Muscle layer of duodenum (tissue), 2 donors: ENCODE measurements around the gene SIGLEC7.

Experiments used
- H3K27ac ChIP-seq: one replicate; pipeline ENCODE4 v1.7.0; 2013; ENCODE audit warnings: mild to moderate bottlenecking, low read length
- H3K27me3 ChIP-seq: one replicate; pipeline ENCODE4 v1.7.0; 2013; ENCODE audit warnings: low read depth, mild to moderate bottlenecking, control low read depth, low read length
- H3K36me3 ChIP-seq, 2 donors: one replicate each; pipeline ENCODE4 v1.7.0; 2013; ENCODE audit warnings: low read length in 2 of 2, control low read depth in 1 of 2, mild to moderate bottlenecking in 1 of 2; ENCODE audit not compliant: insufficient read depth in 2 of 2, control insufficient read depth in 1 of 2
- H3K4me1 ChIP-seq, 2 donors: one replicate each; pipeline ENCODE4 v1.7.0; 2013; ENCODE audit warnings: low read length in 2 of 2, mild to moderate bottlenecking in 2 of 2, control low read depth in 1 of 2, moderate library complexity in 1 of 2; ENCODE audit not compliant: insufficient read depth in 2 of 2, control insufficient read depth in 1 of 2
- H3K4me3 ChIP-seq, 2 donors: one replicate each; pipeline ENCODE4 v1.7.0; 2013; ENCODE audit warnings: low read length in 2 of 2, low read depth in 1 of 2, mild to moderate bottlenecking in 1 of 2
- H3K9me3 ChIP-seq, 2 donors: one replicate each; pipeline ENCODE4 v1.7.0; 2013; ENCODE audit warnings: low read length in 2 of 2, control low read depth in 1 of 2, mild to moderate bottlenecking in 1 of 2; ENCODE audit not compliant: control insufficient read depth in 1 of 2
- donor health status: healthy.

Gene SIGLEC7

DNA sequence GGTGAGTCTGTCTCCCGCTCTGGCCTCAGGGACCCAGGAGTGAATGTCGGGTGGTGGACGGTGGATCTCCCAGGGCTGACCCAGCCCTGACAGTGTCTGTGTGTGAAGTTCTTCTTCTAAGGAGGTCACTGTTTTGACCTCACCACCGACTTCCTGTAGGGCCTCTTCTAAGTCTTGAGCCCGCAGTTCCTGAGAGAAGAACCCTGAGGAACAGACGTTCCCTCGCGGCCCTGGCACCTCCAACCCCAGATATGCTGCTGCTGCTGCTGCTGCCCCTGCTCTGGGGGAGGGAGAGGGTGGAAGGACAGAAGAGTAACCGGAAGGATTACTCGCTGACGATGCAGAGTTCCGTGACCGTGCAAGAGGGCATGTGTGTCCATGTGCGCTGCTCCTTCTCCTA is at the start of gene SIGLEC7:
TSS of gene SIGLEC7 (plus strand) at position 183 of the 400 bp plus-strand sequence. CDS start at position 252, 69 bp downstream.
- Histone ChIP-seq H3K4me3 (no peak within 1 kb of the TSS), H3K27me3 (no peaks in the 10 kb centered on the region), H3K27ac (no peak within 1 kb of the TSS), H3K9me3 (no peaks in the 10 kb centered on the region), H3K4me1 (no peaks in the 10 kb centered on the region), H3K36me3 (no peaks in the 10 kb centered on the region)

DNA sequence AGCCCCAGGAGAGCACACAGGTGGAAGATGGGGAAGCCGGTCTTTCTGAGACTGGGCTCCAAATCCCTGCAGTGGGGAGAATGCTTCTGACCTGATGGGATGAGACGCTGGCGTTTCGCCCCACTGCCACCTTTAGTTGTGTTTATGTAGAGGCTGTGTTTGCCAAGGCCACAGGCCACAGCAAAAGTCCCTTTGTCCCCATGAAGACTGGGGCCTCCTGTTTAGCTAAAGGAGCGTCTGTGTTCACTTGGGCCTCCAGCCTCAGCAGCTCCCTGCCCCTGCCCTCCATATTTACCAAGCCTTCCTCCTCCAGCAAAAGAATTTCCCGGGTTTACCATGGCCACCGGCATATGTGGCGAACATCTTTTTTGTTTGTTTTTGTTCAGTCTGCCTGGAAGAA is 49.0 kb upstream of the SIGLEC7 start:
- Histone ChIP-seq H3K27ac (no peak overlapping the region), H3K36me3 (no peaks in the 10 kb centered on the region), H3K9me3 (no peaks in the 10 kb centered on the region), H3K27me3 (no peaks in the 10 kb centered on the region), H3K4me3 (no peak overlapping the region), H3K4me1 (no peaks in the 10 kb centered on the region)

GRCh38 chr19:51093510-51094345 is 48.4 kb upstream of the SIGLEC7 start:
- H3K9me3 ChIP-seq: no peaks in the 10 kb centered on the region
- no peaks in the 10 kb centered on the region for H3K36me3 ChIP-seq
- H3K27ac ChIP-seq: no peak overlapping the region
- no peak overlapping the region for H3K4me3 ChIP-seq
- no peaks in the 10 kb centered on the region for H3K4me1 ChIP-seq
- no peaks in the 10 kb centered on the region for H3K27me3 ChIP-seq

- Histone ChIP-seq H3K36me3 (no peaks in the 10 kb centered on the region), H3K4me3 (no peak overlapping the region), H3K27ac (no peak overlapping the region), H3K4me1 (no peaks in the 10 kb centered on the region), H3K27me3 (no peaks in the 10 kb centered on the region), H3K9me3 (no peaks in the 10 kb centered on the region)
Measured at GRCh38 chr19:51094696-51095279, 47.3 kb upstream of the SIGLEC7 start.

- Histone ChIP-seq H3K4me3 (no peak overlapping the region), H3K36me3 (no peaks in the 10 kb centered on the region), H3K27ac (no peak overlapping the region), H3K9me3 (no peaks in the 10 kb centered on the region), H3K4me1 (no peaks in the 10 kb centered on the region), H3K27me3 (no peaks in the 10 kb centered on the region)
Measured at GRCh38 chr19:51096473-51097165, 45.5 kb upstream of the SIGLEC7 start.

GRCh38 chr19:51097166-51097738 is 44.8 kb upstream of the SIGLEC7 start:
- Histone ChIP-seq H3K36me3 (peaks cover 1 to 2% of the 10 kb centered on the region in 2 donors), H3K9me3 (no peaks in the 10 kb centered on the region), H3K4me3 (no peak overlapping the region), H3K27ac (no peak overlapping the region), H3K27me3 (no peaks in the 10 kb centered on the region), H3K4me1 (no peaks in the 10 kb centered on the region)

GRCh38 chr19:51097796-51098195 is 44.3 kb upstream of the SIGLEC7 start:
- no peak overlapping the region for H3K27ac ChIP-seq
- no peaks in the 10 kb centered on the region for H3K27me3 ChIP-seq
- H3K36me3 ChIP-seq: peaks cover 3 to 7% of the 10 kb centered on the region in 2 donors
- no peaks in the 10 kb centered on the region for H3K9me3 ChIP-seq
- no peaks in the 10 kb centered on the region for H3K4me1 ChIP-seq
- no peak overlapping the region for H3K4me3 ChIP-seq

- H3K4me3 ChIP-seq: peak overlapping the region in 1 of 2 donors; percentile 43
Measured at GRCh38 chr19:51098365-51099046, 43.6 kb upstream of the SIGLEC7 start.

DNA sequence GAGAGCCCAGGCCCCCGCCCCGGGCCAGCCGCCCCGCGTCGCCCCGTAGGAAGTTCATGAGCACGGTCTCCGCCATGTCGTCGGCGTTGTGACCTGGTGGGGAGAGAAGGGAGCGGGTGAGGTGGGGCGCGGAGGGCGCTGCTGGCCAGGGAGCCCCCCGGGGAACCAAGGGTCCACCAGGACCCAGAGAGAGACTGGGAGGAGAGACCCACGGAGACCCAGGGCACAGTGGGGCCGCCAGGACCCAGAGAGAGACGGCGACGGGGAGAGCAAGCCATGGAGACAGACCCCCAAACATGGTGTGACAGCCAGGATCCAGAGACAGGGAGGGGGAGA is 43.1 kb upstream of the SIGLEC7 start:
- Histone ChIP-seq H3K36me3 (peaks cover 3 to 11% of the 10 kb centered on the region in 2 donors), H3K27ac (no peak overlapping the region), H3K4me1 (no peaks in the 10 kb centered on the region), H3K27me3 (no peaks in the 10 kb centered on the region), H3K4me3 (peak overlapping the region in 1 of 2 donors; percentile 43), H3K9me3 (no peaks in the 10 kb centered on the region)

More at GRCh38 chr19:51098365-51099046, 43.6 kb upstream of the SIGLEC7 start:
- Histone ChIP-seq H3K27ac (no peak overlapping the region), H3K27me3 (no peaks in the 10 kb centered on the region), H3K36me3 (peaks cover 3 to 7% of the 10 kb centered on the region in 2 donors), H3K4me1 (no peaks in the 10 kb centered on the region), H3K9me3 (no peaks in the 10 kb centered on the region)

GRCh38 chr19:51100601-51101000 is 41.5 kb upstream of the SIGLEC7 start:
- no peak overlapping the region for H3K27ac ChIP-seq
- H3K27me3 ChIP-seq: no peaks in the 10 kb centered on the region
- H3K4me3 ChIP-seq: no peak overlapping the region
- peaks cover 3 to 12% of the 10 kb centered on the region in 2 donors for H3K36me3 ChIP-seq
- H3K9me3 ChIP-seq: no peaks in the 10 kb centered on the region
- peaks cover 0 to 4% of the 10 kb centered on the region in 2 donors for H3K4me1 ChIP-seq
